CD4-positive, alpha-beta T cell (primary cell): Measurements from ENCODE around the gene PACRGL. TPM values are rescaled to one million over a fixed set of nuclear protein-coding genes. Genes with fewer than 3 reads are reported as not detected.

Source experiments
- ATAC-seq: fragments of 200-7000 bp; cut with Tn5 transposase; one replicate; pipeline ENCODE4 v1.10.0; 2022; ENCODE audit warnings: mild to moderate bottlenecking; ENCODE audit not compliant: poor library complexity
- CTCF ChIA-PET: fragments of 350-600 bp; sonication (Branson Sonifier 250); formaldehyde crosslinking; loops from one replicate; lab custom pipeline; 2021; ENCODE audit warnings: antibody characterized with exemption, inconsistent platforms; lab: Charles Lee
- POLR2A ChIA-PET: fragments of 350-600 bp; sonication (Branson Sonifier 250); formaldehyde crosslinking; loops from one replicate; lab custom pipeline; 2021; ENCODE audit warnings: antibody characterized with exemption, inconsistent platforms; lab: Charles Lee
- DNase-seq, 14 experiments: peaks; one replicate each; pipeline ENCODE4 v3.0.0-alpha.2; 2013 to 2020; ENCODE audit warnings: mixed read lengths in 2 of 14
- H3K27ac ChIP-seq, 2 donors: one replicate each; pipeline versions ENCODE4 v1.5.1 to v1.7.0; 2013; ENCODE audit warnings: low read length in 2 of 2, low read depth in 1 of 2, mild to moderate bottlenecking in 1 of 2
- H3K27me3 ChIP-seq, 2 experiments: 1 replicate in 1 of 2; 2 replicates in 1 of 2; pipeline versions ENCODE4 v1.6.1 to v1.7.0; 2013; ENCODE audit warnings: low read length in 2 of 2, control low read depth in 1 of 2, mild to moderate bottlenecking in 1 of 2, moderate library complexity in 1 of 2; ENCODE audit not compliant: insufficient read depth in 2 of 2, control insufficient read depth in 1 of 2
- H3K36me3 ChIP-seq: one replicate; pipeline ENCODE4 v1.6.1; 2013; ENCODE audit warnings: low read length, control low read depth; ENCODE audit not compliant: insufficient read depth
- H3K4me1 ChIP-seq: one replicate; pipeline ENCODE4 v1.6.1; 2013; ENCODE audit warnings: low read length, control low read depth; ENCODE audit not compliant: insufficient read depth
- H3K4me3 ChIP-seq: one replicate; pipeline ENCODE4 v1.5.1; 2013; ENCODE audit warnings: mild to moderate bottlenecking, low read length, moderate library complexity
- H3K9me3 ChIP-seq, 2 experiments: 1 replicate in 1 of 2; 2 replicates in 1 of 2; pipeline versions ENCODE4 v1.6.1 to v1.7.0; 2013; ENCODE audit warnings: low read length in 2 of 2, mild to moderate bottlenecking in 2 of 2, control low read depth in 1 of 2, moderate library complexity in 1 of 2; ENCODE audit not compliant: control insufficient read depth in 1 of 2, insufficient read depth in 1 of 2
- H3K27ac Mint-ChIP-seq: one replicate; pipeline ENCODE4 v1.8.0; 2020; ENCODE audit warnings: mixed read lengths
- H3K27me3 Mint-ChIP-seq: one replicate; pipeline ENCODE4 v1.8.0; 2021; ENCODE audit warnings: mixed read lengths
- H3K36me3 Mint-ChIP-seq: one replicate; pipeline ENCODE4 v1.8.0; 2021; ENCODE audit warnings: low read depth, mixed read lengths
- H3K4me1 Mint-ChIP-seq: one replicate; pipeline ENCODE4 v1.8.0; 2021; ENCODE audit warnings: low read depth, mixed read lengths
- H3K4me3 Mint-ChIP-seq: one replicate; pipeline ENCODE4 v1.8.0; 2020; ENCODE audit warnings: mild to moderate bottlenecking, mixed read lengths
- H3K9me3 Mint-ChIP-seq: one replicate; pipeline ENCODE4 v1.8.0; 2020; ENCODE audit warnings: mixed read lengths
- CTCF ChIP-seq: fragments of 200-600 bp; IDR thresholded peaks from one replicate; pipeline ENCODE4 v1.8.0; 2022; ENCODE audit warnings: antibody characterized with exemption, mild to moderate bottlenecking
- intact Hi-C, 2 experiments: fragments of 100-400 bp; cut with DNase I in 1 of 2; cut with micrococcal nuclease in 1 of 2; formaldehyde crosslinking; loops; one replicate each; pipeline versions ENCODE4 v1.15.1 to v1.9.0; 2023 to 2025; cut with DNase I, micrococcal nuclease
- total RNA-seq, 174 experiments: library from RNA in 2 of 174; stranded (reverse) in 2 of 174; gene quantifications; one replicate each; pipeline ENCODE4 v1.2.3 and lab custom pipeline; 2021 to 2026

The PACRGL gene
- total RNA-seq, 2 experiments from 2014 or later: 7.2 to 10.4 TPM

- H3K36me3 Mint-ChIP-seq: no peaks in the 10 kb centered on the region
- Histone ChIP-seq H3K36me3 (no peaks in the 10 kb centered on the region), H3K9me3 (no peaks in the 10 kb centered on the region), H3K4me3 (no peak overlapping the region), H3K27ac (no peak overlapping the region), H3K4me1 (no peaks in the 10 kb centered on the region), H3K27me3 (peaks cover 0 to 4% of the 10 kb centered on the region in 2 experiments)
- ATAC-seq: no peak
- H3K4me3 Mint-ChIP-seq: no peak overlapping the region
- H3K27ac Mint-ChIP-seq: no peak overlapping the region
- intact Hi-C loops: no loop called here
- no peaks in the 10 kb centered on the region for H3K27me3 Mint-ChIP-seq
- ChIA-PET CTCF (no interaction called here), POLR2A (no interaction called here)
- no peak for TF ChIP-seq CTCF
- DNase-seq: no peak
- H3K9me3 Mint-ChIP-seq: no peaks in the 10 kb centered on the region
- no peaks in the 10 kb centered on the region for H3K4me1 Mint-ChIP-seq
Observed at GRCh38 chr4:20662851-20663250, 37.4 kb upstream of the PACRGL start.

- H3K4me3 ChIP-seq: no peak overlapping the region
- DNase-seq: no peak
- no peaks in the 10 kb centered on the region for H3K36me3 ChIP-seq
- Mint-ChIP-seq H3K36me3 (no peaks in the 10 kb centered on the region), H3K4me3 (no peak overlapping the region), H3K4me1 (no peaks in the 10 kb centered on the region), H3K27me3 (no peaks in the 10 kb centered on the region), H3K9me3 (no peaks in the 10 kb centered on the region), H3K27ac (no peak overlapping the region)
- POLR2A ChIA-PET: no interaction called here
- CTCF ChIA-PET: no interaction called here
- TF ChIP-seq CTCF: no peak
- intact Hi-C loops: no loop called here
- no peak for ATAC-seq
- no peak overlapping the region for H3K27ac ChIP-seq
- H3K27me3 ChIP-seq: peaks cover 0 to 4% of the 10 kb centered on the region in 2 experiments
- H3K9me3 ChIP-seq: no peaks in the 10 kb centered on the region
- no peaks in the 10 kb centered on the region for H3K4me1 ChIP-seq
Observed at GRCh38 chr4:20666012-20666860, 34.0 kb upstream of the PACRGL start.

GRCh38 chr4:20672262-20672661 lies 28.0 kb upstream of the PACRGL start:
- Histone ChIP-seq H3K36me3 (no peaks in the 10 kb centered on the region), H3K27me3 (peaks cover 0 to 5% of the 10 kb centered on the region in 2 experiments), H3K4me1 (no peaks in the 10 kb centered on the region), H3K4me3 (no peak overlapping the region), H3K27ac (no peak overlapping the region), H3K9me3 (no peaks in the 10 kb centered on the region)
- no peak overlapping the region for H3K27ac Mint-ChIP-seq
- ChIA-PET CTCF (no interaction called here), POLR2A (no interaction called here)
- no peak overlapping the region for H3K4me3 Mint-ChIP-seq
- no peaks in the 10 kb centered on the region for H3K4me1 Mint-ChIP-seq
- H3K27me3 Mint-ChIP-seq: peaks cover 39% of the 10 kb centered on the region
- intact Hi-C loops: no loop called here
- no peak for TF ChIP-seq CTCF
- H3K36me3 Mint-ChIP-seq: no peaks in the 10 kb centered on the region
- H3K9me3 Mint-ChIP-seq: no peaks in the 10 kb centered on the region
- DNase-seq (no peak), ATAC-seq (no peak)
